GM23338 (cell line): ENCODE results near the gene AFF3. TPM values are rescaled to one million over a fixed set of nuclear protein-coding genes. Genes with fewer than 3 reads are reported as not detected.

Source experiments
- ATAC-seq: fragments of 200-7000 bp; cut with Tn5 transposase; 3 replicates; pipeline ENCODE4 v1.9.1; 2020
- DNase-seq: peaks from one replicate; pipeline ENCODE4 v3.0.0-alpha.2; 2015; ENCODE audit warnings: low spot score
- H2AFZ ChIP-seq: fragments of 200-600 bp; sonication (generic); 2 replicates; pipeline ENCODE4 v1.8.0; 2016; ENCODE audit warnings: antibody characterized with exemption, mild to moderate bottlenecking, moderate library complexity
- H3F3A ChIP-seq: fragments of 200-600 bp; sonication (generic); replicated peaks from 2 replicates; pipeline ENCODE4 v1.8.0; 2017; ENCODE audit warnings: antibody characterized with exemption, mixed run types, low read depth
- H3K27ac ChIP-seq: fragments of 200-600 bp; sonication (generic); 2 replicates; pipeline ENCODE4 v1.6.1; 2016; ENCODE audit warnings: low read depth
- H3K27me3 ChIP-seq: fragments of 200-600 bp; sonication (generic); 2 replicates; pipeline ENCODE4 v1.8.0; 2016; ENCODE audit warnings: mild to moderate bottlenecking, mixed run types, moderate library complexity; ENCODE audit not compliant: insufficient read depth
- H3K36me3 ChIP-seq: fragments of 200-600 bp; sonication (generic); 2 replicates; pipeline ENCODE4 v1.8.0; 2016; ENCODE audit warnings: mild to moderate bottlenecking; ENCODE audit not compliant: insufficient read depth
- H3K4me1 ChIP-seq: fragments of 200-600 bp; sonication (generic); 2 replicates; pipeline ENCODE4 v1.8.0; 2016; ENCODE audit warnings: mild to moderate bottlenecking, moderate library complexity; ENCODE audit not compliant: insufficient read depth
- H3K4me2 ChIP-seq: fragments of 200-600 bp; sonication (generic); 2 replicates; pipeline ENCODE4 v1.7.1; 2017; ENCODE audit warnings: mixed run types
- H3K4me3 ChIP-seq: fragments of 200-600 bp; sonication (generic); 2 replicates; pipeline ENCODE4 v1.6.1; 2016; ENCODE audit warnings: mixed run types
- H3K79me2 ChIP-seq: fragments of 200-600 bp; sonication (generic); replicated peaks from 2 replicates; pipeline ENCODE4 v1.8.0; 2017; ENCODE audit warnings: mild to moderate bottlenecking; ENCODE audit not compliant: insufficient read depth
- H3K9me2 ChIP-seq: fragments of 200-600 bp; sonication (generic); 2 replicates; pipeline ENCODE4 v1.8.0; 2017; ENCODE audit not compliant: insufficient read depth
- H4K20me1 ChIP-seq: fragments of 200-600 bp; sonication (generic); replicated peaks from 2 replicates; pipeline ENCODE4 v1.8.0; 2017; ENCODE audit warnings: mild to moderate bottlenecking; ENCODE audit not compliant: insufficient read depth
- H3K27ac Mint-ChIP-seq: 2 replicates; pipeline ENCODE4 v1.8.0; 2020; ENCODE audit warnings: inconsistent platforms, mild to moderate bottlenecking, moderate library complexity, mixed read lengths
- H3K27me3 Mint-ChIP-seq: 3 replicates; pipeline ENCODE4 v1.8.0; 2022; ENCODE audit warnings: low read depth, mild to moderate bottlenecking, moderate library complexity, mixed read lengths, inconsistent platforms; ENCODE audit not compliant: insufficient read depth, poor library complexity
- H3K36me3 Mint-ChIP-seq: 3 replicates; pipeline ENCODE4 v1.8.0; 2021; ENCODE audit warnings: low read depth, mild to moderate bottlenecking, inconsistent platforms, moderate library complexity, mixed read lengths
- H3K4me1 Mint-ChIP-seq: 3 replicates; pipeline ENCODE4 v1.8.0; 2020; ENCODE audit warnings: mild to moderate bottlenecking, inconsistent platforms, mixed read lengths
- H3K4me3 Mint-ChIP-seq: 3 replicates; pipeline ENCODE4 v1.8.0; 2021; ENCODE audit warnings: moderate library complexity, mild to moderate bottlenecking, inconsistent platforms, mixed read lengths
- H3K9me3 Mint-ChIP-seq: 3 replicates; pipeline ENCODE4 v1.8.0; 2020; ENCODE audit warnings: moderate library complexity, mild to moderate bottlenecking, inconsistent platforms, mixed read lengths
- CREB1 ChIP-seq: fragments of 250-450 bp; sonication (Bioruptor Pico); IDR thresholded peaks from 2 replicates; pipeline ENCODE4 v1.5.0; 2020; ENCODE audit warnings: low read depth, mild to moderate bottlenecking, moderate library complexity
- CTCF ChIP-seq, 2 experiments: fragments of 200-600 bp in 1 of 2; sonication (generic) in 1 of 2; conservative IDR thresholded peaks; 2 replicates each; pipeline versions ENCODE4 v1.5.1 to v1.6.1; 2016 to 2017; ENCODE audit warnings: antibody characterized with exemption in 2 of 2, low read depth in 2 of 2, mild to moderate bottlenecking in 2 of 2, moderate library complexity in 1 of 2
- JUNB ChIP-seq: IDR thresholded peaks from one replicate; pipeline ENCODE4 v1.6.1; 2016; ENCODE audit warnings: antibody characterized with exemption; ENCODE audit not compliant: unreplicated experiment
- STAT1 ChIP-seq: IDR thresholded peaks from one replicate; pipeline ENCODE4 v1.6.1; 2016; ENCODE audit warnings: antibody characterized with exemption; ENCODE audit not compliant: unreplicated experiment
- ZNF462 ChIP-seq: fragments of 250-450 bp; sonication (Bioruptor Pico); IDR thresholded peaks from 2 replicates; pipeline ENCODE4 v1.5.0; 2020; ENCODE audit warnings: mild to moderate bottlenecking, moderate library complexity
- polyA plus RNA-seq: library from polyadenylated mRNA; unstranded; fragments of >200 nt; fragmentation: Nextera tagmentation; extraction: Ambion mirVana; gene quantifications from 2 replicates; pipeline ENCODE4 v1.2.1, GENCODE V29; 2016
- total RNA-seq: library from RNA; depleted of rRNA; stranded (reverse); fragments of >200 nt; shearing (Covaris generic); gene quantifications from 2 replicates; pipeline ENCODE4 v1.2.3, GENCODE V29; 2014

Gene AFF3
- total and polyA plus RNA-seq, 2 experiments from 2014 or later, result 0.73 to 1.4 TPM

- H3K27me3 ChIP-seq, result no peaks in the 10 kb centered on the region
- H3K4me2 ChIP-seq, result no peak overlapping the region
- no peaks in the 10 kb centered on the region for H4K20me1 ChIP-seq
- H3K9me3 Mint-ChIP-seq, result peaks cover 3% of the 10 kb centered on the region; the same call in 2 of the 3 replicates
- no peaks in the 10 kb centered on the region for H3K36me3 ChIP-seq
- no peaks in the 10 kb centered on the region; the same call in 2 of the 3 replicates for H3K4me1 Mint-ChIP-seq
- peaks cover 4% of the 10 kb centered on the region; the same call in 1 of the 2 replicates for H3K9me2 ChIP-seq
- no peaks in the 10 kb centered on the region for H3K4me1 ChIP-seq
- H3K36me3 Mint-ChIP-seq, result no peaks in the 10 kb centered on the region
- H3K27me3 Mint-ChIP-seq, result no peaks in the 10 kb centered on the region
- H3K79me2 ChIP-seq, result no peaks in the 10 kb centered on the region
- no peaks in the 10 kb centered on the region for H3F3A ChIP-seq
- no peak overlapping the region for H3K4me3 Mint-ChIP-seq
- H3K4me3 ChIP-seq, result no peak overlapping the region
- TF ChIP-seq CREB1 (CRISPR knock-in tag), result no peak
- TF ChIP-seq CTCF (conservative IDR thresholded peaks at IDR 0.05; ENCODE audit: low read depth in 2 of 2), result no peak
- no peak for TF ChIP-seq JUNB
- TF ChIP-seq ZNF462, result no peak
- no peak for TF ChIP-seq STAT1
- no peak overlapping the region for H3K27ac ChIP-seq
- DNase-seq (no peak), ATAC-seq (no peak)
- no peak overlapping the region for H2AFZ ChIP-seq
- no peak overlapping the region for H3K27ac Mint-ChIP-seq
Measured at GRCh38 chr2:99938250-99938649, 204.1 kb downstream of the AFF3 start.
